Stimulated activated CD4-positive, alpha-beta T cell treated with anti-CD3 and anti-CD28 coated beads, Interleukin-4, amount 100 ng/mL, for 4 hours (primary cell): ENCODE results near the gene CDK5.

ENCODE experiments used
- DNase-seq, 2 experiments: peaks; one replicate each; pipeline ENCODE4 v3.0.0-alpha.2; 2020

The CDK5 gene

DNA sequence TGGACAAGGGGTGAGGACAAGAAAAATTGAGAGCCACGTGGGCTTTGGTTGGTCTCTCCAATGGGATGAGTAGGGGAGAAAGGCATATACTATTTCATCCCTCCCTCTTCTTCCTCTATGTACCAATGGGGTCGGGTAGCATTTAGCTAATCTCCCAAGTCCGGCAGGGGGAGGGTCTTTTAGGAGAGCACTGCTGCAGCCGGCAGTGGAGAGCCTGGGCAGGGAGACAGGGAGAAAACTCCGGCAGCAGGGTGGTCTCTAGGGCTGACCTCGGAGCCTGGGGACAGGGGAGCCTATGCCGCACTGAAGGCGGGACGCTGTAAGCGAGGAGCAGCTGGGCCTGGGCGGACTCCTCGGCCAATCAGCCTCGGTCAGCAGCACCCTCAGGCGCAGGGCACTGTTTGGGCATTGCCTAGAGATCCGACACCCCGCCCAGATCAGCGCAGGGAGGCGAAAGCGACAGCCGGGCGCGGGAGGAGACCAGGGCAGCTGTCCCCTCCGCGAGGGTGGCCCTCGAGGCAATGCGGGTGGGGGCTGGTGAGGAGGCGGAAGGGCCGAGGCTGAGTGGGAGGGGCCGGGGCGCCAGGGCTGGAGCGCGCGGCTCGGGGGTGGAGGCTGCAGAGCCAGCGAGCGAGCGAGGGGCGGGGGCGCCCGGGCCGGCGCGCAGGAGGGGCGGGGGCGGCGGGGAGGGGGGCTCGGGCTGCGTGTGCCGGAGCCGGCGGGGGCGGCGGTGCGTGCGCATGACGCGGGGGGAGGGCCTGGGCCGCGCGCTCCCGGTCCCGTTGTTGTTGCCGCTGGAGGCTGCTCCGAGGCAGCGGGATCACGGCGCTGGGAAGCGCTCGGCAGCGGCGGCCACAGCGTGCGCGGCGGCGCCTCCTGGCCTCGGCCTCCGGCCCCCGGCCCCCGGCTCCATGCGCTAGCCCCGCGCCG is 28.3 kb upstream of the CDK5 start, which contains the start of gene AGAP3:
Gene AGAP3, plus strand, starts transcription at position 785 of the 930 bp plus-strand sequence. CDS start 267 bp downstream, outside the sequence.
- peak; percentile 60 to 67 for DNase-seq

DNA sequence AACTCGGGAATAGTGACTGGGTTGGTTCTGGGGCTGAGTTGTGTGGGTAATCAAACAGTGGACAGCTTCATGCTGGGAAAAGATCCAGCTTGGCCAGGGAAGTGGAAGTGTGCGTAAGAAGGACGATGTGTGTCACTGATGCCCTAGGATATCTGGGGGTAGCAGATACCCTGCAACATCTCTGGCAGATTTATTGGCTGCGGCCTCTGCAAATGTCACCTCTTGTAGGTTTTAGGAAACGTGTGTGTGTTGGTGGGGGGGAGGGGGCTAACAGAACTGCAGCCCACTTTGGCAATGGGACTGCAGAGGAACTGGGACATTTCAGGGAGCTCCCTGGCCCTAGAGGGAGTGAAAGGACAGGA is 27.6 kb upstream of the CDK5 start:
- no peak for DNase-seq

DNA sequence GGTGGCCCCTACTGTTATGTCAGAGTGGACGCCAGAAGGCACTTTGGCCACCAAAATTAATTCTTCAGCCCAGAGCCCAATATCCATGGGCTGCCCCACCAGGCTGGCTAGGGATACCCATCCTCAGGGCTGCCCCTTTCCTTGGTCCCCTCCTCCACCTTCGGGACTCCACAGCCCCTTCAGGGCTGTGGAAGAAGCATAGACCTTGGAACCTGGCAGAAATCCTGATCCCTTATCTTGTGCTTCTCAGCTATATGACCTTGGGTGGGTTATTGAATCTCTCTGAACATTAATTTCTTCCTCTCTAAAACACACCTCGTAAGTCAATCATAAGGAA is 26.1 kb upstream of the CDK5 start:
- DNase-seq = no peak

DNA sequence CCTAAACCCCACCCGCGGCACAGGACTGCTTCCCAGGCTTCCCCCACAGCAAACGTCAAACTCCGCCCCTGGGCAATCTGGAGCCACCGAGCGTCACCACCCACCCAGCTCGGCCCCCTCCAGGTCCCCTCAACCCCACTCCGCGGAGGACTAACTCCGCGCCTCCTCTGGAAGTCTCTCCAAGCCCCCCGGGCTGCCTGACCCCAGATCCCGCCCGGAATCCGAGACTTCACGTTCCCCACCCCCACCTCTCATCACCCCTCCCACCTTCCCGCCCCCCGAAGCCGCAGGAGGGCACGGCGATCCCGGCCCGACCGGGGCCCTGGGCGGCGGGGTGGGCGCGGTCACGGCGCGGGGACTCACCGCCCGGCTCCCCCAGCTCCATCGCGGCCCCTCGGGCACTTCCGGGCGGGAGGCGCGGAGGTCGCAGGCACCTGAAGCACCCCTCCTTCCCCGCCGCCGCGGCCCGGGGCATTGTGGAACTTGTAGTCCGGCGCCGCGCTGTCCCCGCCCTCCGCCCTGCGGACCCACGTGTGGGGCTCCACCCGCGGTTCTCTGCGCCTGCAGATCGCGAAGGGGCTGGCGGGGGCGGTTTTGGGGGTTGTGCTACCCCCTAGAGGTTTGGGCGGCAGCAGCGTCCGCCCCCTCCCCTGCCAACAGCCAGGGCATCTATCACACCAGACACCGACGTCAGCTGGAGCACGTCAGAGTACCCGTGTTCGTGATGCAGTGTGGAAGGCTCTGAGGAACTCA is 25.6 kb upstream of the CDK5 start, which contains the start of gene TMUB1:
Gene TMUB1, minus strand, starts transcription at position 423 of the 753 bp plus-strand sequence. CDS start 930 bp downstream, outside the sequence.
- peak; percentile 83 to 87 for DNase-seq

DNA sequence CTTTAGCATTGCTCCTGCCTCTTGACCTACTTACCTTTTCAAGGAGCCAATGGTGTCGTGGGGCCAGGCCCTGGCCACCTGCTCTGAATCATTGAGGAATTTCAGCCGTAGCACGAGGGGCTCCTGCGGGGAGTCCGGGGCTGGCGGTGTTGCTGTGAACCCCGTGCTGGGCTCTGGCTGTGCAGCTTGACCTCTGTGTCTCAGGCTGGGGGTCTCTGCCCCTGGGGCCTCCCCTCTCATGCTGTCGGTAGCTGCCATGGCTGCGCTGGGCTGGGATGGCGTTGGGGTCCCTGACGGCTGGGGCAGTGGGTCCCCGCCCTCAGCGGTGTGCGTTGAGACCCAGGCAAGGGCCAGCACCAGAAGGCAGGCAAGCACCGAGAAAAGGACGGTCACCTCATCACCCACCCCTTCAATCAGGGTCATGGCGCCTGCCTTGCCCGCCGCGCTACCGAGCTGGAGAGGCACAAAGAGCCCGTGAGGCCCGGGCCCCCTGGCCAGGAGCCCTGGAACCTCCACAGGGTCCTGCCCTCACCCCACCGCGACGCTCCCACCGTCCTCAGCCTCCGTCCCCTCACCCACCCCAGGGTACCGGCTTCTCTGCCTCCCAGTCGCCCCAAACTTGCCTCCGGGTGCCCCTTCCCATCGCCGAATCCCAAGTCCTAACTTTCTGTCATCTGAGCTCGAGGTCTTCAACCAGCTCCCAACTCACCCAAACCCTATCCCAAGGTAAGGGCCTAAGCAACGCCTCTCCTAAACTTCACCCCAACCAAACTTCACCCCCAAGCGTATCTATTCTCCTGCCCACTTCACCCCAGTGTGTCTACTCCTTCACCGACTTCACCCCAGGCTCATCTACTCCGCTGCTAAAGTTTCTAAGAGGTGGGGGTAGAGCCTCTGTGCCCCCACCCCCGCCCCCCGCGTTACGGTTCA is 24.7 kb upstream of the CDK5 start:
- DNase-seq = no peak

DNA sequence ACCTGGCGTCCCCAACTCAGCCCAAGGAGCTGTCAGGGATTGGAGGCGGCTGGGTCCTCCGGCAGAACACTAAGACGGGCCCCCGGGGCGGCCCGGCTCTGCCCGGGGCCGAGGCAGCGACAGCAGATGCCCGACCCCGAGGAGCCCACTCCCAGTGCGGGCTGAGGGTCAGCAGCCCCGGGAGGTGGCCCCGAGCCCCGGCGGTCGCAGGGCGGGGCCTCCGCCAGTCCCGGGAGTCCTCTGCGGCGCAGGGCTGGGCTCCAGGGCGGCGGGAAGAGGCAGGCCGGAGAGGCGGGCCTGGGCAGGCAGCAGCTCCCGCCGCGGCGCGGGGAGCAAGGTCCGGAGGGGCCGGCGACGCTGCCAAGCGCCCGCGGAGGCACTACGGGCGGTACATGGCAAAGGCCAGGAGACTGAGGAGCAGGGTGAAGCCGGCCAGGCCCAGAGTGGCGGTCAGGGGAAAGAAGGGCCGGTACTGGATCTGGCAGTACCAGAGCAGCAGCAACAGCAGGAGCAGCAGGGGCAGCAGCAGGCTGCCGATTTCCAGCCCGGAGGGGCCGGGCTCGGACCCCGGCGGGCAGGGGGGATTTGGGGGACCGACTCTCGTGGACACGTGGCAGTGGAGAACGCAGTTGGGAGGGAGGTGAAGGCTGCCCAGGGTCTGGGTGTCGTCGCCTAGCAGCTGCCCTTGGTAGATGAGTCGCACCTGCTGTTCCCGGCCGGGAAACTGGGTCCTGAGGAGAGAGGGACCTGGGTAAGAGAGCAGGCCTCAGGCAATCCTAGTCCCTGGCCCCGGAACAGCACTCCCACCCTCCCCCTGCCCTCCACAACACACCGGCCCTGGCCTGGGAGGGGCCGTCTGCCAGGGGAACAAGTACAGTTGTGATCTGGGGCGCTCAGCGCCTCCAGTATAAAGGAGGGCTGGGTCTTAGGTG is 23.7 kb upstream of the CDK5 start:
- DNase-seq = no peak

DNA sequence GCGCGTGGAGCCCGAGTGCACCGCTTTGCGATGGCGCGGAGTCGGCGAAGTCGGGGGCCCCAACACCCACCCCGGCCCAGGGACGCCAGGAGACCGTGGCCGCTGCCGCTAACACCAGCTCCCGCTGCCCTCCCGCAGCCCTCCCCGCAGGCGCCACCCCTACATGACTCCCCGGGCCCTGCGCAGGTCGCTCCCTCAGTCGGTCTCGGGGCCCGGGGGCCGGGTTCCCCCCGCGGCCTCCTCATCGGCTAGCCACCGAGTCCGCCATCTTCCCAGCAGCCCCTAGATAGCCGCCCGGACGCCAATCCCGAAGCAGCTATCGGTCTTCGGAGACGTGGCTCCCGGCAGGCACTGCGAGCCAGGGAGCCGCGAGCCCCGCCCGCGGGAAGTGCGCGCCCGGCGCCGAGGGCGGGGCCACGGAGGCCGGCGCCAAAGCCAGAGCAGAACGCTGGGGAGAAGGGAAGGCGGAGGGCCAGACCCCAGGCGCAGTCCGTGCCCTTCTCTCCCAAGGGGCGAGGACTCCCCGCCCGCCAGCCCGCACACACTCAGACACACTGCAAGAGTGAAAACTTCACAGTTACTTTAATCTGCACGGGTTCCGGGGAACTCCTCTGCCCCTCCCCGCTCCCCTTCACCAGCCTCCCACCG is 22.9 kb upstream of the CDK5 start, which contains the start of gene FASTK:
Gene FASTK, minus strand, starts transcription at position 288 of the 648 bp plus-strand sequence. Its CDS starts 43 bp downstream, at position 245.
- DNase-seq = peak; percentile 84 to 86

DNA sequence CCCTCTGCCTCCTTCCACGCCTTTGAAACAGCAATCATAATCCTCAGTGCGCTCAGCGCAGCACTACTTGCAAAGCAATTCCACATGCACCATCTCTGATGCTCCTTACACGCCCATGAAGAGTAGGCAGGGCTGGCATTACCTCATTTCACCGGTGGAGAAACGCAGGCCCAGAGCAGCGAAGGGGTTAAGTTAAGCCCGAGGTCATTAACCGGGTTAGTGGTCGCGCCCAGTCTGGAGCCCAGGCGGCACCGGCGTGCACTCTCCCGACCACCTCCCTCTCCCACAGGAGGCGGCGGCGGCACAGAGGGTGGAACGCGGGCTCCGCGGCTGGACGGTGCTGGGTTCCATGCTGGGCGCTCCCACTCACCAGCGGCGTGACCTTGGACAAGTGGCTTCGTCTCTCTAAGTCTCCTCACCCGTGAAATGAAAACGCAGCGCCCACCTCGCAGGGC is 22.4 kb upstream of the CDK5 start:
- DNase-seq = peak in 1 of 2 experiments; percentile 32

DNA sequence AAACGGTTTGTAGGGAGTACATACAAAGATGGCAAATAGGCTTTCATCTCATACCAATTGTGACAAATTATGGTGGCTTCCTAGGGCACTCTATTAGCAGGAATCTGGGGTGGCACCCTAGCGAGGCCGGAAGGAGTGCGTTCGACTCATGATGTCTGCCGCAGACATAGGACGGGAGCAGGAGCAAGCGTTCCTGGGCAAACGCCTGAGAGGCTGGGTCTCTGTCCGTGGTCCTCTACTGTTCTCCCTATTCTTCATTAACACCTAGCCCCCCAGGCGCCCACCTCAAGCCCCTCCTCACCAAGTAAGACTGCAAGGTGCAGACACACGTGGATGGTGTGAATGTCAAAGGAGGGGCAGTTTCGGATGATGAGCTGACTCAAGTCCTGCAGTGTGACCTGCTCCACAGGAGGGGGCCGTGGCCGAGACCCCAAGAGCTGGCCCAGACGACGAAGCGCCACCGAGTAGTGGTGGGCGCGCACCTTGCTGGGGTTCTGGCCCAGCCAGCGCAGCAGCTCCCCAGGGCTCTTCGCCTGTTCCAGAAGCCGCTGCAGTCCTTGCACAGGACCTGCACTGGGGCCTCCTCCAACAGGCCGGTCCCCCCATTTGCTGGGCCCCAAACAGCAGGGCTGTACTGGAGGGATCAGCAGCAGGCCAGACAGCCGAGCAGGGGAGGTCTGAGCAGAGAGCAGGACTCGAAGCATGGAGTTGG is 21.7 kb upstream of the CDK5 start:
- no peak for DNase-seq

DNA sequence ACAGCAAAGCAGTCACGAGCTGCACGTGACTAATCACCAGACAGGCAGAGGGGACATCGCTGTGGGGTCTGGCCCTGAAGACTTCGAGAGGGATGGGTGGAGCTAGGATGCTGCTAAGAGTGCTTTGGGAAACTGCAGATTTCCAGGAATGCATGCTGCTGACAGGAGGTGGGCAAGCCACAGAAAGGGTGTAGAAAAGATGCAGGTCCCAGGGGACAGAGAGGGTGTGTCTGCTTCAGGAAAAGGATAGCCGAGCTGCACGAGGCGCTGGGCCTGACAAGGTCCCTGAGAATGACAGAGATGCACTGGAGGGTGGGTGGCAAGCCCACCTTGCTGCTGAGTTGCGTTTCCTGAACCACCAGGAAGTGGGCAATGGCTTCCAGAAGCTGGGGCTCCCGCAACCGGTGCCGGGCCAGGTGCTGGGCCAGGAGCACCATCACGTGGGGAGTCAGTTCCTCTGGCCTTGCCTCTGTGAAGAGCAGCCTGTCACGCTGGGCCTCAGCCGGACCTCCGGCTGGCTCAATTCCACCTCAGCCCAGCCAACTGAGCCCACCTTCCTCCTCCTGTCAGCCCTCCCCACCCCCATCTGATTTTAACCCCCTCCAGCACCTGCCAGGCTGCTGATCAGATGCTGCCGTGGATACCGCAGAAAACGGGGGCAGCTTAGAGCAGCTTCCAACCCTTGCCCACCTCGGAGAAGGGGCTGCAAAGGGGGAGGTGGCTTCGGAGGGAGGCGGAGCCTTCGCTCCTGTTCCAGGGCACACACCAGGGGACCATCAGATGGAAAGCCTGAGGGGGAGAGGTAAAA is 20.7 kb upstream of the CDK5 start:
- no peak for DNase-seq

DNA sequence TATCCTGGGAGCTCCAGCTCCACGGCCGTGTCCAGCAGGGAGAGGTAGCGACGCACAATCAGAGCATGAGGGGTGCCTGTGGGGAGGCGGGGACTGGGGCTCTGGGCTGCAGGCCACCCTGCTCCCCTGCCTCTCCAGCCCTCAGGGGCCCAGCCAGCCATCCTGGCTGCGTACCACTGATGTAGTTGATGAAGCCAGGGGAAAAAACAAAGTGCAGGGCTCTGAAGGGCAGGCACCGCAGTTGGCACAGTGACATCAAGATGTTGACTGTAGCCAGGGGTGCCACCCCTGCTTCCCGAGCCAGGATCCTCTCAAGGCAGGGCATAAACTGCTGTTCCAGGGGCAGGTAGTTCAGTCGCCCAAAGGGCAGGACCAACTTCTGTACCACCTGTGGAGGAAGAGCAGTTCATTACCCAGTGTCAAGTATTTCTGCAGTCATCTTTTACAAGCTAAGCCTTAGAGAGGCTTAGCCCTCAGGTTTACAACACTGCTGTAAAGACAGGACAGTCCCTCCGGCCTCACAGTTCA is 20.1 kb upstream of the CDK5 start:
- no peak for DNase-seq

DNA sequence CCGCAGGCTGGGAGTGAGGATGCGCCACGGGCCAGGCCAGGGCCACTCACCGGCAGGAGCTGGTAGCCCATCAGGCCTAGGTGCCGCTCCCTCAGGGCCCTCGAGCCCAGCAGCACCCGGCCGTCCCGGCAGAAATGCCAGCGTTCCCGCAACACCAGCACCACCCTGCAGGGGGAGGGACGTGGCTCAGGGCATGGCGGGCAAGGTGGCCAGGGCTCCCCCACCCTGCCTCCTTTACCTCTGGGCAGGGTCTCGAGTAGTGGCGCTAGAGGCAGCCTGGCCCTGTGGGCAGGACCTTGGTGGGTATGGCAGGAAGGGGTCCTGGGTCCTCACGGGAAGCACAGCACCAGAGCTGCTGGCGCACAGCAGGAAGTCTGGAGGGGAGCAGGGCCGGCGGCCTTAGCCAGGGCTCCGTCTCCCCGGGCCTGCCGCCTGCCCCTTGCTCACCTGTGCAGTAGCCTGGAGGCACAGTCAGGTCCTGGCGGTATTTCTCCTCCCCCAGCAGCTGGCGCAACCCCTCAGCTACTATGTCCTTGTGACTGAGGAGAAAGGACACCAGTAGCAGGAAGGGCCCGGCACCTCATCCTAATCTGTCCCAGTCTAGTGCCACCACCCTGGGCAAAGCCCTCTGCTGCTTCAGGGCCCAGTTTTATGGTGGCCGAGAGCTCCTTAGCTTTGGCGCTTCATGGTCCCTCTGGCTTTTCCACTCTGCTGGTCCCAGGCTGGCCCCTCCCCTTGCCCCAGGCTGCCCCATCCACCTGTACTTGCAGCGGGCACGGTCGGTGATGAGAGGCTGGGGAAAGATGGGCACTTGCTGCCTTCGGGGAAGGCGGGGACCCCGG is 19.4 kb upstream of the CDK5 start:
- DNase-seq = no peak

DNA sequence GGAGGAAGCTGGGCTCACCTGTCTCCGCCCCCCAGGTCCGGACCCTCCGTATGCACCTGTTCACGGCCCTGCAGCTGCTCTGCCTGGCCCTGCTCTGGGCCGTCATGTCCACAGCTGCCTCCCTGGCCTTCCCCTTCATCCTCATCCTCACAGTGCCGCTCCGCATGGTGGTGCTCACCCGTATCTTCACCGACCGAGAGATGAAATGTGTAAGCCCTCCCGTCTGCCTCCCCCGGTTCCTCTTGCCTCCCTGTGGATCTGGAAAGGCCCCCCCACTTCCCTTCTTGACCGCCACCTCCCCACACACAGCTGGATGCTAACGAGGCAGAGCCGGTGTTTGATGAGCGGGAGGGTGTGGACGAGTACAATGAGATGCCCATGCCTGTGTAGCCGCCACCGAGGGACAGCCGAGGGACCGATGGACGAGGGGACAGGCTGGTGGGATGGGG is 18.3 kb upstream of the CDK5 start:
- no peak for DNase-seq

DNA sequence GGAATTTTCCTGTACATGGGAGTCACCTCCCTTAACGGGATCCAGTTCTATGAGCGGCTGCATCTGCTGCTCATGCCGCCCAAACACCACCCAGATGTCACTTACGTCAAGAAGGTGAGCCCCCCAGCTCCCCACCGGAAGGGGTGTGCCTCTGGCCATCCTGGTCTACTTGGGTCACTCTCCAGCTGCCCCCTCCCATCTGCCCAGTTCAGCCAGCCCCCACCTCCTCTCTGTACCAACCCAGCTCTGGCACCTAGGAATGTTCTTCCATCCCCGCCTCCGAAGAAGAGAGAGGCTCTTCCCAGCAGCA is 17.9 kb upstream of the CDK5 start:
- DNase-seq = no peak

DNA sequence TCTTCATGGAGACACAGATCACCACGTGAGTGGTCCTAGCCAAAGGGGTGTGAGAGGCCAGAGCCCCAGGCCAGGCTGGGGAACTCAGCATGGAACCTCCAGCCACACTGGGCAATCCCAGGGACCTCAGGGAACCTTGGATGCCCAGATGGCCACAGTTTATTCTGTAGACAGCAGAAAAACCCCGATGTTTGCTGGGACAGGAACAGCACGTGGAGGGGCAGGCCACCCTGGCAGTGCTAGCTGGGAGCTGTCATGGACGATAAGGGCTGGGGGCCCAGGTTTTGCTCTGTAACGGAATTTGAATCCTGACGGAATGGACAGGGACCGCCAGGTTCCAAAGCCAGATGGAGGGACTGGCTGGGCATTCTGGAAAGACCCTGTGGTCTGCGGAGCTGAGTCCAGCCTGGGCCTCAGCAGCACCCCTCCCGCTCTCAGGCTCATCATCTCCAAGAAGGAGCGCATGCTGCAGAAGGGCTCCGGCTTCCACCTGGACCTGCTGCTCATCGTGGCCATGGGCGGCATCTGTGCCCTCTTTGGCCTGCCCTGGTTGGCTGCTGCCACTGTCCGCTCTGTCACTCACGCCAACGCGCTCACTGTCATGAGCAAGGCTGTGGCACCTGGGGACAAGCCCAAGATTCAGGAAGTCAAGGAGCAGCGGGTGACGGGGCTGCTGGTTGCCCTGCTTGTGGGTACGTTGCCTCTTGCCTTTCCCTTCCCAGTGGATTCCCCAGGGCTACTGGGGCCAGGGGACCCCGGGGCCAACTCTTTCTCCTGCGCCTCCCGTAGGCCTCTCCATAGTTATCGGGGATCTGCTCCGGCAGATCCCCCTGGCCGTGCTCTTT is 17.3 kb upstream of the CDK5 start:
- DNase-seq = no peak

DNA sequence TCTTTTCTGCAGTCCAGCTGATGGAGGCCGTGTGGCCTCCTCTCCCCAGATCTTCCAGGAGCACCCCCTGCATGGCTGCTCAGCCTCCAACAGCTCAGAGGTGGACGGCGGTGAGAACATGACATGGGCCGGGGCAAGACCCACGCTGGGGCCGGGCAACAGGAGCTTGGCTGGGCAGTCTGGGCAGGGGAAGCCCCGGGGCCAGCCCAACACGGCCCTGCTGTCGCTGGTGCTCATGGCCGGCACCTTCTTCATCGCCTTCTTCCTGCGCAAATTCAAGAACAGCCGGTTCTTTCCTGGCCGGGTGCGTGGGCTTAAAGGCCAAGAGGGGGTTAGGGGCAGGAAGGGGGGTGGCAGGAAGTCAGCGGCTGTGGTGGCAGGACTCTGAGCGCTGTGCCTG is 16.3 kb upstream of the CDK5 start:
- DNase-seq = no peak
